SK-N-DZ (cell line): ENCODE measurements around the gene PPP2R5E.
"Not testable (repeated sequence)": the region's sequence is repeated elsewhere in the genome, so short reads cannot be mapped to it uniquely, and the experiment has no call there.

Experiments
- DNase-seq: peaks from one replicate; pipeline ENCODE4 v3.0.0-alpha.2; 2015; ENCODE audit warnings: low spot score
- small RNA-seq, 2 experiments: library from RNA; depleted of rRNA; stranded (forward); fragments of <200 nt; gene quantifications; one replicate each; pipeline ENCODE3, GENCODE V24; 2014

The PPP2R5E gene

DNA sequence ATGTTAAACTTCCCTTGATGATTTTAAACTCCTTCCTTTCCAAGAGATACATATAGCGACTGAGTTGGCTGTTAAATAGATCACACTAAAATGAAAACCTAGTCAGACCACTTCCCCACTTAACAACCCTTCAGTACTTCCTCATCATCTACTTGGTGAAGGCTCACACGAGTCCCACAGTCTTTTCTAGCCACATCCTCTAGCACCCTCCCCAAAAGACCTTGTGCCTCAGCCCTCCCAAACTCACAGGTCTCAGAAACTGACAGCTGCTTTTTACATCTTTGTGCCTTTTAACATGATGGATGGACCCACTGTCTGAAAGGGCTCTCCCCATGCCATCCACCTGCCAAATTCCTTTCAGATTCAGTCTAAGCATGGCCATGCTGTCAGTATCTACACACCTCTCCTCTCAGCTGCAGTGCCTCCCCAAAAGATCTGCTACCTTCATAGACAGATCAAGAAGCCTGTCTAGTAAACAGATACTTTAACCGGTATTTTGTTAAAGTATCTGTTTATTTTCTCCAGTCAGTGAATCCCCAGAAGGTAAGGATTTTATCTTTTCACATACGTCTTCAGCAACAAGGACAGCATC is 159.3 kb downstream of the PPP2R5E start:
- DNase-seq: no peak

DNA sequence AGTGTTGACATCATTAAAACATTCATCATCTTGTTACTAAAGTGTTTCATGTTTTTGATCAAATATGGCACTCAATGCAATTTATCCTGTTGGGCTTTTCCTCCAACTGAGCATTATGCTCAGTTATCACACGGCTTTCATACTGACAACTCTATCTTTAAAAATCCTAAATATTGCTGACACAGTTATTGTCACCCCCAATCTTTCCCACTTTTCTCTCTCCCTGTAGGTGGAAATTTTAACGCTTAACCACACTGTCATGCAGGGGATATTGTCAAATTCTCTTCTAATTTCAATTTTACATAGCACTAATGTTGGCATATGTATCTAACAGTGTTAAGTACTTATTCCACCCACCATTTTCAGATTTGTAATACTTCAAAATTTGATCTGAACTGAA is 164.7 kb downstream of the PPP2R5E start:
- DNase-seq: no peak

DNA sequence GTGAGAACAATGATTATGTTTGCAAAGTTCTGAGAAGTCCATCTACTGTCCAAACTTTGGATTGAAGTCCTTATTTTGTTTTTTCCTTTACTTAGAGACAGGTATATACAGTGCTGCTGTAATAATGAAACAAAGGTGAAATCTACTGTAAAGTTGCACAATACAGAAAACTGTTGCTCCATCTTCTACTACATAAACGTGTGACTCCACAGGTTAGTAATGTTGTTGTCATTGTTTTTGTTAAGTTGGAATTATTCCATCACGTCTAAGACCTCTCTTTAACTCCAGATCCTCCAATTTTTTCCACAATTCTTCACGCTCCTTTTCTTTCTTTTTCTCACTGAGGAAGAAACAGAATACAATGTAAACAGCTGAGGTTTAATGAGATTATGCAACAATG is 167.4 kb downstream of the PPP2R5E start:
- no peak for DNase-seq

GRCh38 chr14:63371613-63372012 is 171.6 kb downstream of the PPP2R5E start:
- not testable (repeated sequence) for DNase-seq

DNA sequence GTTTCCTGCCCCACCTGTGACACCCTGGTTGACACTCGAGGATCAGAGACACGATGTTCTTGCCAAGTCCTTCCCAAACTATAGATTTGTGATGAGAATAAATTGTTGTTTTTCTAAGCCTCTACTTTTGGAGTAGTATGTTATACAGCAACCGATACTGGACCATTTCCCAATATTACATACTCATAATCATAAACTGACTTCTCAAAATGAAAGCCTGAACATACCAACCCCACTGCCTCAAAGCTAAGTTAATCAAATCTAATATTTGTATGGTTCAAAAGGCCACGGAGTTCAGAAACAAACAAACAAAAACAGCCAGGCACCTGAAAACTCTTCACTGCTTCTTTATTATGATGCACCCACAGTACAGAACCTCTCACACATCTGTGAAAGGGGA is 172.1 kb downstream of the PPP2R5E start:
- DNase-seq: no peak

DNA sequence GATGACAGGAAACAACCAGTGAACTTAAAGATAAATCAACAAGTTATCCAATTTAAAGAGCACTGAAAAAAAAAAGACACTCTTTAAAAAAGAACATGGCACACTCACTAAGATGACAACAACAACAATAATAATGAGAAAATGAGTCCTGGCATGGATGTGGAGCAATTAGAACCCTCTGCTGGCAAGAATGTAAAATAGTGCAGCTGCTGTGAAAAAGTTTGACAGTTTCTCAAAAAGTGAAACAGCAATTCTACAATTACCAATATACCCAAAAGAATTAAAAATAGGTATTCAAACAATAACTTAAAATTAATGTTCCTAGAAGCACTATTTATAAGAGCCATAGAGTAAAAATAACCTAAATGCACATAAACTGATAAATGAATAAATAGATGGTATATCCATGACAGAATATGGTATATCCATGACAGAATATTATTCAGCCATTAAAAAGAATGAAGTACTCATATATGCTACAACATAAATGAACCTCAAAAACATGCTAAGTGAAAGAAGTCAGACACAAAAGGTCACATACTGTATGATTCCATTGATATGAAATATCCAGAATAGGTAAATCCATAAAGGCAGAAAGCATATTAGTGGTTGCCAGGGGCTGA is 175.3 kb downstream of the PPP2R5E start:
- DNase-seq: no peak

GRCh38 chr14:63362389-63362819 is 180.8 kb downstream of the PPP2R5E start:
- DNase-seq: no peak

DNA sequence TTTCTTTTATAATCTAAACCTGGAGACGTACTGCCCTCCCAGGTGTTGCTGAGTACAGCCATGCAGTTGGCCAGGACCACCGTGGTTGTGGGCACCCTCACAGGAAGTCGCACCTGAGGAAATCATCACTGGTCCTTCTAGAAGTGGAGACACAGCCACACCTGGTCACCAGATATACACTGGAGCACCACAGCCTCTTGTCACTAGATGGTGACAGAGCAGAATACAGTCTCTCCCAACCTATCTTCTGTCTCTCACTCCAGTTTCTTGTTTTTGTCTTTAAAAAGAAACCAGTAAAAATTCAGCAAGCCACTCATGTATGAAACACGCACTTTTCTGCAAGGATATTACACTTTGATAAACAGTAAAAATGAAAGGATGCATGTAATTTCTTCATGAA is 181.4 kb downstream of the PPP2R5E start:
- no peak for DNase-seq

DNA sequence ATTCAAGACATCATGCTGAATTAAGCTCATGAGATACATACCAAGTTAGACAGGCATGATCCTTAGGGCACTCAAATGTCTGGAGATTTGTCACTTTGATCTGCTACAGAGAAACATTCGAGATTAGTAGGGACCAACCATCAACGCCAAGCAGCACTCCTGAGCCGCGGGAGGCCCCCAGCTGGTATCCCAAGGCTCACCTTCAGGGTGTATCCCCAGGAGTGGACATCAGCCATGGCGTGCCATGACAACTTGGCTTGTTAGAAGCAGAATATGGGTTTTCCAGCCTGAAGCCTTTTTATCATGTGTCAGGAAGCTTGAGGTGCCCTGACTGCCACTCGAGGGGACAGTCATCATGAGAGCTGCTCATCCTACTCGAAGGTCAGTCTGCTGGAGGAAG is 185.3 kb downstream of the PPP2R5E start:
- DNase-seq: no peak

DNA sequence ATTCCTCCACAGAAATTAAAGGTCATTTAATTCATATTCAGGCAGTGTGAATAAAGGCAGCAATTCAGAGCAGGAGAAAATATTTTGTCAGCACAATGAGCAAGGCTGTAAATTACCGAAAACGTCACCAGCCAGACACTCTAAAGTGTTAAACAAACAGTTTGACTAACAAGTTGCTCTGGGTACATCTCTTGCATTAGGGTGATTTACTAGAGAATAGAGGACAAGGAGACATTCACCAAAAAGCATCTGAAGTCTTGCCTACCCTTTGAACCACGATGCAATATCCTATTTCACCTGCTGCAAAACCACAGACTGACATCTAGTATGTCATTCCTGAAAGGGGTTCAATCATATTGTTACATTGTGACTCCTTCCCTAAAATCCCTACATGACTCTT is 197.4 kb downstream of the PPP2R5E start:
- DNase-seq: no peak

GRCh38 chr14:63344336-63344735 is 198.8 kb downstream of the PPP2R5E start:
- DNase-seq: no peak

- DNase-seq: no peak
Measured at GRCh38 chr14:63343878-63344277, 199.3 kb downstream of the PPP2R5E start.

DNA sequence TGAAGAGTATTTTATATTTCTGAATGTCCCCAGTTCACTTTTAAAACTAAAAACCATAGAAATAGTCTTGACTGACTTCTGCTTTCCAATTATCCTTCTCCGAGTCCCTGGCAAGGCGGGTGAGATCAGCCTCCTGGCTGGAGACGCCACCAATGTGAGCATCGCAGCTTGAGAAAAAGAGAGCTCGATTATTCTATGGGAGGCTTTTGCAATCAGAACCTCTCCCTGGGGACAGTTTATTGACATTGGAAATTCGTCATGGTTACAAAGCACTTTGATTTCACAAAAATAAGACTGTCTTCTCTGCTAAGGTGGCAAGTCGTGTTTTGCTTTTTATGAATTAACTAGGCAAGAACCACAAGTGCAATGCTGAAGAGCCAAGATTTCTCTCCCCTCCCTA is 200.8 kb downstream of the PPP2R5E start:
- DNase-seq: no peak

- no peak for DNase-seq
Measured at GRCh38 chr14:63328787-63329737, 214.1 kb downstream of the PPP2R5E start.

DNA sequence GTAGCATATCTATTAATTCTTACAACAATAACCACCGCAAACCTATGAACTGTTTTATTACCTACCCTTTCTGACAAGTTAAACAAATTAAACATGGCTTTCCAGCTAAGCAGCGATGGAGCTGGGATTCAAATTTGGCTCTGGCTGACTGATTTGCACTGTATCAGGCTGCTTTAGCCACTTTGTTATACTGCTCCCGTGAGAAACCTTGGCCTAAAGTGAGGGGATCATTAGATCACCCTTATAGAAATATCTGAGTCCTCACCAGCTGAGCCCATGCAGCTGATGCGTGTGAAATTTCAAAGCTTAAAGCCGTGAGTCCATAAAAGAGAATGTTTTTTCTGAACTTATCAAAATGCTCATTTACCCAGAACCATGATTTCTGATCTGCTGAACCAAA is 216.3 kb downstream of the PPP2R5E start:
- no peak for DNase-seq

DNA sequence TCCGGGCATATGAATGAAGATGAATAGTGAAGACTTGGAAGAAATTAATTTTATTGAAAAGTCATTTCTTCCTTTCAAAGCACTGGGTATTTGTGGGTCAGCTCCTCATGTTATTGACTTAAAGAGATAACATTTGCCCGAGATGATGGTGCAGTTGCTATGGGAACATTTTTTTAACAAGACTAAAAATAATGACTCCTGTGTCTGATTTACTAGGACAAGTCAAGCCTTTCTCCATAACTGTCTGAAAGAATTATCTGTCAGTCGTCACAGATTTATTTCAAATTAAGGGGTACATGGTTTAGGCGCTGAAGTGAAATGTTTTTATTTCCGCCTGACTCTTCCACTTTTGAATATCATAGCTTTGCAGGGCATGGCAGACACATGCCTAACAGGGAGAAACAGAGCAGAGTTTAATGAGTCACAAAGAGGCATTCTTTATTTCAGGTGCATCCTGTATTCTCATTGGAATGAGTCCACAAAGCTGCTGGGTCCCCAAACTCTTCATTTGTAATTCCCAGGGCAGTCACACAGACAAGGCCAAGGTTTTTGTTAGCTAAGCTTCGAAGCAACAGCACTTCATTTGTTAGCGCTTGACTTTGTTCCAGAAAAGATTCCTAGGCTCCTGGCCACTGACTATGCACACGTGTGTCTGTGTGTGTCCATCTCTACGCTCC is 220.1 kb downstream of the PPP2R5E start:
- DNase-seq: no peak

DNA sequence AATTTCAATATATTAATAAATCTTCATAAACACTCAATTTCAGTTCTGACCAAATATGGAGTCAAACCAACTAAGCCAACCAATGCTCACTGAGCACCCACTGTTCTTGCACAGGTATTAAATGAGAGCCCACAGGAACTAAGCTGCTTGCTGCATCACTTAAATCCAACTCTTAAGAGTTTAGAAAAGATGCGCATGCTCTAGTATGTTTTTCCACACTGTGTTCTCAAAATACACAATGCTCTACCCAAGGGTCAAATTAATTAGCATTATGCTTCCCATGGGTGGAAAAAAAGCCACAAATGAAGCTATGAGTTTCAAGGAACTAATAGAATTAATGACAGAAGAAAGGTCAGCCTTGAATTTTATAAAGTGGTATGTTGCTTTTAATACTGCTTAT is 220.7 kb downstream of the PPP2R5E start:
- no peak for DNase-seq

Small RNAs within 50 kb of the gene (small RNA-seq; reads per million reads assigned to genes)
- gene RF00601: 0 reads per million in 2 experiments
